HG02763 (cell line): Measurements from ENCODE around the gene HSD3B7.

Experiments
- ATAC-seq: cut with Tn5 transposase; IDR thresholded peaks from one replicate; pipeline ENCODE4 v1.9.1; 2021; ENCODE audit warnings: mild to moderate bottlenecking, moderate library complexity; ENCODE audit not compliant: unreplicated experiment

The HSD3B7 gene

GRCh38 chr16:30982548-30983288, 2.3 kb upstream of the HSD3B7 start:
- no peak for ATAC-seq

- ATAC-seq: no peak
These were observed 1.6 kb upstream of the HSD3B7 start for GRCh38 chr16:30983289-30983889.

GRCh38 chr16:30983898-30984610, 953 bp upstream of the HSD3B7 start:
- no peak for ATAC-seq

DNA sequence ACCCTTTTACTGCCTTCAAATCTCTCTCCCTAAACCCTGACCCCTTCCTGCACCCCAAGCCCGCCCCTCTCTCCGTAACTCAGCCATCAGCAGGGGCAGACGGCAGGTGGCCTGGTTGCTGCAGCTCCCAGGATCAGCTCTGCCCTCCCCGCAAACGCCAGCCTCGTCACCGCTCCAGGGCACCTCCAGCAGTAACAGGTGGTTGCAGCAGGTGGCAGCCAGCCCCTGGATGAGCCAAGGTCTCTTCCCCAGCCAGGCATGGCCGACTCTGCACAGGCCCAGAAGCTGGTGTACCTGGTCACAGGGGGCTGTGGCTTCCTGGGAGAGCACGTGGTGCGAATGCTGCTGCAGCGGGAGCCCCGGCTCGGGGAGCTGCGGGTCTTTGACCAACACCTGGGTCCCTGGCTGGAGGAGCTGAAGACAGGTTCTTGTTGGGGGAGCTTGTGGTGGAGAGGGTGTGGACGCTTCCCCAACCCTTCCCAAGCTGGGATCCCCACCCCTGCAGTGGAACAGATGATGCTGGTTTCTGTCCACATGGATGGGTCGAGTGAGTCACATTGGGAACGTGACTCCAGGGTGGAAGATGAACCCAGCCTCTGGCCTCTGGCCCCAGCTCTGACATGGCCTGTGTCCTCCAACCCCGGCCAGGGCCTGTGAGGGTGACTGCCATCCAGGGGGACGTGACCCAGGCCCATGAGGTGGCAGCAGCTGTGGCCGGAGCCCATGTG, 558 bp downstream of the HSD3B7 start:
- no peak for ATAC-seq

DNA sequence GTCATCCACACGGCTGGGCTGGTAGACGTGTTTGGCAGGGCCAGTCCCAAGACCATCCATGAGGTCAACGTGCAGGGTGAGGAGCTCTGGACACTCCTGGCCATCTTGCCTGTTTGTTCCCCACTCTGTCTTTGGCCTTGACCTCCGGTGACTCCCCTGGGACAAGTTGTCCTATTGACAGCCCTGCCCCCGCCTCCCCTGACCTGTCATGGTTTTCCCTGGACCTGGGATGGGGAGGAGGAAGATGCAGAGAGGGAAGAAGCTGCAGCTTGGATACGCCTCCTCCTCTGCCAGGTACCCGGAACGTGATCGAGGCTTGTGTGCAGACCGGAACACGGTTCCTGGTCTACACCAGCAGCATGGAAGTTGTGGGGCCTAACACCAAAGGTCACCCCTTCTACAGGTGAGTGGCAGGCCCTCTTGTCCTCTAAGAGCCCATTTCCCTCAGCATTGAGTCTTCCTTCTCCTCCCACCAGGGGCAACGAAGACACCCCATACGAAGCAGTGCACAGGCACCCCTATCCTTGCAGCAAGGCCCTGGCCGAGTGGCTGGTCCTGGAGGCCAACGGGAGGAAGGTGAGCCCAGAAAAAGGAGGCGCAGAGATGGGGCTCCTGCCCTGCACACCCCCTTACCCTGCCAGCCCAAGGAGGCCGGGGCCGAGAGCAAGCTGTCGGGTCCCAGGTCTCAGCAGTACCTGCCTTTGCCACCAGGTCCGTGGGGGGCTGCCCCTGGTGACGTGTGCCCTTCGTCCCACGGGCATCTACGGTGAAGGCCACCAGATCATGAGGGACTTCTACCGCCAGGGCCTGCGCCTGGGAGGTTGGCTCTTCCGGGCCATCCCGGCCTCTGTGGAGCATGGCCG, 1.4 kb downstream of the HSD3B7 start:
- ATAC-seq: no peak

- ATAC-seq: no peak
These were observed 2.7 kb downstream of the HSD3B7 start for GRCh38 chr16:30987581-30988190.

DNA sequence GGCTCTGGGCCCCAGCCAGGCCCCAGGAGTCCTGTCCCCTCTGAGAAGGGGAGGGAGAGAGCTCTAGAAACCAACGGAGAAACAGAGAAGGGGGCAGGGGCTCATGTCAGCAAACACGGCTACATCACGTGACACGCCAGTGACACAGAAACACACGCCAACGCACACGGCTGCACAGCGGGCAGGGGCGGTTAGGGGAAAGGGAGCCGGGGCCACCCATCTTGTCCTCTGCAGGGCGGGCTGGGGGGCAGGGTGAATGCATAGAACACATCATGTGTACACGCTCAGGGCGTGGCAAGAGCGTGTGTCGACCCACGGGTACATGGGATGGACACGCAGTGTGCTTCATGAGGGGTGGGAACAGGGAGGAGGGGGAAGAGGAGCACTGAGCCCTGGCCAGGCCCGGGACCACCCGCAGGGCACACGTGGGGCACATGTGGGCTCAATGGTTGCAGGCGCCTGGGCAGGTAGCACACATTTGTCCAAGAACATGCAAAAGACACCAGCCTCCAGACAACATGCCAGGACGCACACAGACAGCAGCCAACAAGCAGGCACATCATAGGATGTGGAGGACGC, 4.6 kb downstream of the HSD3B7 start:
- ATAC-seq: no peak

GRCh38 chr16:30990105-30990504, 5.1 kb downstream of the HSD3B7 start:
- ATAC-seq: no peak

DNA sequence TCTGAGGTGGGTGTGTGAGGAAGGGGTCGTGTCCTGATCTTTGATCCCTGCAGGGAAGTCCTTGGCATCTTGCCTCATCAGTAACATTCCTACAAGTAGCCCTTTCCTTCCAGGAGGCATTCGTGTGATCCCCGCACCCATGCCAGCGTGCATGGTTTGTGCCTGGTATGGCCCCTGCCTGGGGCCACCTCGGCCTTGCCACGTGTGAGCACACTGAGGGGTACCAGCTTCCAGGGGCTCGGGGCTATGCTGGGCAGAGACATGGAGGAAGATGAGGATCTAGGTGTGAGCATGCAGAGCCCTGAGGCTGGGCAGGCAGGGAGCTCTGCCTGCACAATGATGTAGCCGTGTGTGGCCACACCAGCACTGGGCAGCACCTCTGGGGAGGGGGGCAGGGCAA, 6.0 kb downstream of the HSD3B7 start:
- ATAC-seq: no peak

- ATAC-seq: no peak
These were observed 7.3 kb downstream of the HSD3B7 start for GRCh38 chr16:30992276-30992780.

DNA sequence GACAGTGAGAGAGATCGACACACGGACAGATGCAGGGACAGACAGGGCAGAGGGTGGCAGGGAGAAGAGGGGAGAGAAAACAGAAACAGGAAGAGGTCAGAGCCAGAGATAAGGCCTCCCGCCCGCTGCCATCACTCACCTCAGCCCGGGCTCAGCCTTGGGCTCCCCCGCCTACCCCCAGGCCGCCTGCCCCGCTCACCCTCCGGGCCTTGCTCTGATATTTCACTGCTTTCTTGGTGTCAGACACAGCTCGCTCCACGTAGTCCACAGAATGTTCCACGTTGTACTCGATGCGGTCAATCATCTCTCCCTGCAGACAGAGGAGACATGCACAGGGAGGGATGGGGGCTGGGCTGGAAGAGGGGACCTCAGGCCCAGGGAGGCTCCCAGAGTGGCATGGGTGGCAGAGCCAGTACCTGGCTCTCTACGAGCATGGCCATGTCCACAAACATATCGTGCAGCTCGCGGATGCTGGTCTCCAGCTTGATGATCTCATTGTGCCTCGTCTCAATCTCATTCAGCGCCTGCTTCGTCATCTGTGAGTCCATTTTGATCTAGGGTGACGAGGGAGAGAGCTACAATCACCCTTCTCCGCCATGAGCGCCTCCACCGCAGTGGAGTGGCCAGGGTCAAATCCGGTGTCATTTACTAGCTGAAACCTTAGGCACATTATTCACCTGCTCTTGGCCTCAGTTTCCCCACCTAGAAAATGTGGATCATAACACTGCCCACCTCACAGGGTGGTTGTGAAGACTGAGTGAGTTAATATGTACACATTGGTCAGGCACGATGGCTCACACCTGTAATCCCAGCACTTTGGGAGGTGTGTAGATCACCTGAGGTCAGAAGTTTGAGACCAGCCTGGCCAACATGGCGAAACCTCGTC, 8.2 kb downstream of the HSD3B7 start:
- ATAC-seq: no peak

DNA sequence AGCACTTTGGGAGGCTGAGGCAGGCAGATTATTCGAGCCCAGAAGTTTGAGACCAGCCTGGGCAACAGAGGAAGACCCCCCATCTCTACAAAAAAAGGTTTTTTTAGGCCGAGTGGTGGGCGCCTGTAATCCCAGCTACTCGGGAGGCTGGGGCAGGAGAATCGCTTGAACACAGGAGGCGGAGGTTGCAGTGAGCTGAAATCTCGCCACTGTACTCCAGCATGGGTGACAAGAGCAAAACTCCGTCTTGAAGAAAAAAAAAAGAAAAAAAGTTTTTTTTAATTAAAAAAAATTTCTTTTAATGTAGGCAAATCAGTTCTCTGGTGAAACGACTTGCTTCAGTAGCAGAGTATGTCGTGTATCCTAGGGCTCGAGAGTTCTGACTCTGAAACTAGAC, 10.9 kb downstream of the HSD3B7 start:
- no peak for ATAC-seq

- no peak for ATAC-seq
These were observed 11.4 kb downstream of the HSD3B7 start for GRCh38 chr16:30996324-30996984.

DNA sequence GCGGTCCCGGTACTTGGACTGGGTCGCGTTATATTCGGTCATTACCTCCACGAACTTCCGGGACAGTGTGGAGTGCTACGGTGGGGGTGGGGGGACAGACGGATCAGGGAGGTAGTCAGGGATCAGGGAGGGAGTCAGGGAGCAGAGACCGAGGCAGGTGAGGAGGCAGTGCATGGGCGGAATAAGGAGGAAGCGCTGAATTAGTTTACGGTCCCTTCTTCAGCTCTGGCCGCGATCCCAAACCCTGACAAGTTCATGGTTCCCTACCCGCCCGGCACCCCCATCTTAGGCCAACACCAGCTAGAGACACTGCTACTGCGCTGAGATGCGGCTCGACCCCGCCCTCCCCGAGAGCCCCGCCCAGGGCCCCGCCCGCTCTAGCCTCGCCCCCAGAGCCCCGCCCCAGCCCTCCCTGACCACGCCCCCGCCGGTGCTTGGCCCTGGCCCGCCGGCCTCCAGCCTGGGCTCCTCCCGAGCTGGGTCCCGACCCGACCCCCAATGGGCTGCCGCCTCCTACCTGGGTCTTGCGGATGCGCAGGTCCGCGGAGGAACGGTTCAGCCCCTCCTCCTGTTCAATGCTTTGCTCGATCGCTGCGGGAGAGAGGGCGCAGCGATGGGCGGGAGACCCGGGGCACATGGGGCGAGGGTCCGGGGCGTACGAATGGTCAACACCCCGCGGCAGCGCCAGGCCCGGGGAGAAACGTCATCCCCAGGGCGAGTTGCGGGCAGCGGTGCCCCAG, 12.1 kb downstream of the HSD3B7 start:
- ATAC-seq: peak; percentile 75

GRCh38 chr16:30997725-30998711, 13.0 kb downstream of the HSD3B7 start:
- no peak for ATAC-seq
